Endothelial cell (in vitro differentiated cells): ENCODE data around the gene C9orf78. TPM values are rescaled to one million over a fixed set of nuclear protein-coding genes. Genes with fewer than 3 reads are reported as not detected.

Source experiments
- DNase-seq: peaks from one replicate; pipeline ENCODE4 v3.0.0; 2021; ENCODE audit warnings: low spot score
- H3K27ac Mint-ChIP-seq: one replicate; pipeline ENCODE4 v1.8.0; 2021; ENCODE audit warnings: mixed read lengths, inconsistent platforms; ENCODE audit not compliant: unreplicated experiment
- H3K27me3 Mint-ChIP-seq: one replicate; pipeline ENCODE4 v1.8.0; 2021; ENCODE audit warnings: mild to moderate bottlenecking, moderate library complexity, mixed read lengths, inconsistent platforms; ENCODE audit not compliant: unreplicated experiment
- H3K36me3 Mint-ChIP-seq: one replicate; pipeline ENCODE4 v1.8.0; 2021; ENCODE audit warnings: mild to moderate bottlenecking, low read depth, mixed read lengths, inconsistent platforms; ENCODE audit not compliant: unreplicated experiment
- H3K4me1 Mint-ChIP-seq: one replicate; pipeline ENCODE4 v1.8.0; 2021; ENCODE audit warnings: mild to moderate bottlenecking, mixed read lengths, inconsistent platforms; ENCODE audit not compliant: unreplicated experiment
- H3K4me3 Mint-ChIP-seq: one replicate; pipeline ENCODE4 v1.8.0; 2021; ENCODE audit warnings: mild to moderate bottlenecking, mixed read lengths, inconsistent platforms; ENCODE audit not compliant: unreplicated experiment
- H3K9me3 Mint-ChIP-seq: one replicate; pipeline ENCODE4 v1.8.0; 2021; ENCODE audit warnings: mixed read lengths, inconsistent platforms; ENCODE audit not compliant: unreplicated experiment
- microRNA-seq: library from miRNA; unstranded; fragments of <30 nt; microRNA quantifications from one replicate; pipeline ENCODE4, GENCODE V29; 2020; ENCODE audit not compliant: unreplicated experiment
- total RNA-seq: library from RNA; stranded (reverse); fragmentation: NEBNext Ultra II Directional; extraction: Animal tissue kit (Norgen Biotek cat#: 25700); gene quantifications from one replicate; pipeline ENCODE4 v1.2.1, GENCODE V29; 2021; ENCODE audit not compliant: unreplicated experiment
- TF ChIP-seq, protein P1 (sequence below): fragments of 200-600 bp; sonication (generic); IDR thresholded peaks from one replicate; pipeline ENCODE4 v1.5.0; 2021; ENCODE audit warnings: antibody characterized with exemption; ENCODE audit not compliant: unreplicated experiment

C9orf78 gene
- total RNA-seq, 1 donor from 2014 or later, result 29.1 TPM

DNA sequence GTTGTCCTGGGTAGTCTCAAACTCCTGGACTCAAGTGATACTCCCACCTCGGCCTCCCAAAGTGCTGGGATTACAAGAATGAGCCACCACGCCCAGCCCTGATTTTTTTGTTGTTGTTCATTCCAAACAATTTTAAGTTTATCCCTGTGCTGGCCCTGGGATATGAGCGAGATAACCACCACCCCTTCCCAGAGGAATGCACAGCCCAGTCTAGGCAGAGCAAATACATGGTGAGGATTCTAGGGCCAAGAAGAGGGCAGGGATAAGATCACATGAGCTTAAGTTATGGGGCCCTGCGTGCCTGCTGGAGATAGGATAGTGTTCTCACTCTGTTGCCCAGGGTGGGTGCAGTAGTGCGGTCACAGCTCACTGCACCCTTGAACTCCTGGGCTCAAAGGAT is 53.1 kb downstream of the C9orf78 start:
- DNase-seq, result no peak
- H3K27me3 Mint-ChIP-seq, result peaks cover 9% of the 10 kb centered on the region
- no peak overlapping the region for H3K4me3 Mint-ChIP-seq
- no peaks in the 10 kb centered on the region for H3K36me3 Mint-ChIP-seq
- H3K27ac Mint-ChIP-seq, result no peak overlapping the region
- H3K4me1 Mint-ChIP-seq, result peaks cover 10% of the 10 kb centered on the region
- no peaks in the 10 kb centered on the region for H3K9me3 Mint-ChIP-seq
- TF ChIP-seq, protein P1, sequence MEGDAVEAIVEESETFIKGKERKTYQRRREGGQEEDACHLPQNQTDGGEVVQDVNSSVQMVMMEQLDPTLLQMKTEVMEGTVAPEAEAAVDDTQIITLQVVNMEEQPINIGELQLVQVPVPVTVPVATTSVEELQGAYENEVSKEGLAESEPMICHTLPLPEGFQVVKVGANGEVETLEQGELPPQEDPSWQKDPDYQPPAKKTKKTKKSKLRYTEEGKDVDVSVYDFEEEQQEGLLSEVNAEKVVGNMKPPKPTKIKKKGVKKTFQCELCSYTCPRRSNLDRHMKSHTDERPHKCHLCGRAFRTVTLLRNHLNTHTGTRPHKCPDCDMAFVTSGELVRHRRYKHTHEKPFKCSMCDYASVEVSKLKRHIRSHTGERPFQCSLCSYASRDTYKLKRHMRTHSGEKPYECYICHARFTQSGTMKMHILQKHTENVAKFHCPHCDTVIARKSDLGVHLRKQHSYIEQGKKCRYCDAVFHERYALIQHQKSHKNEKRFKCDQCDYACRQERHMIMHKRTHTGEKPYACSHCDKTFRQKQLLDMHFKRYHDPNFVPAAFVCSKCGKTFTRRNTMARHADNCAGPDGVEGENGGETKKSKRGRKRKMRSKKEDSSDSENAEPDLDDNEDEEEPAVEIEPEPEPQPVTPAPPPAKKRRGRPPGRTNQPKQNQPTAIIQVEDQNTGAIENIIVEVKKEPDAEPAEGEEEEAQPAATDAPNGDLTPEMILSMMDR, result no peak

DNA sequence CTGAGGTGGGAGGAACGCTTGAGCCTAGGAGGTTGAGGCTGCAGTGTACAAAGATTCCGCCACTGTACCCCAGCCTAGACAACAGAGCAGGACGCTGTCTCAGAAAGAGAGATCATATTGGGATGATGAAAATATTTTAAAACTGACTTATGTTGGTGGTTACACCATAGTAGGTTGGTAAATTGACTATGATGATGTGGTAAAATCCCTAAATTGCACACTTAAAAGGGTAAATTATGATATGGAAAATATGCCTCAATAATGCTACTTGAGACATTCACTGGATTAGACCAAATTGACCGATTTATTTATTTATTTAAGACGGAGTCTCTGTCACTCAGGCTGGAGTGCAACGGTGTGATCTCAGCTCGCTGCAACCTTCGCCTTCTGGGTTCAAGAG is 53.9 kb downstream of the C9orf78 start:
- no peak overlapping the region for H3K27ac Mint-ChIP-seq
- peaks cover 6% of the 10 kb centered on the region for H3K27me3 Mint-ChIP-seq
- H3K9me3 Mint-ChIP-seq, result no peaks in the 10 kb centered on the region
- H3K4me3 Mint-ChIP-seq, result no peak overlapping the region
- TF ChIP-seq, protein P1, result no peak
- DNase-seq, result no peak
- H3K36me3 Mint-ChIP-seq, result no peaks in the 10 kb centered on the region
- H3K4me1 Mint-ChIP-seq, result peaks cover 3% of the 10 kb centered on the region

DNA sequence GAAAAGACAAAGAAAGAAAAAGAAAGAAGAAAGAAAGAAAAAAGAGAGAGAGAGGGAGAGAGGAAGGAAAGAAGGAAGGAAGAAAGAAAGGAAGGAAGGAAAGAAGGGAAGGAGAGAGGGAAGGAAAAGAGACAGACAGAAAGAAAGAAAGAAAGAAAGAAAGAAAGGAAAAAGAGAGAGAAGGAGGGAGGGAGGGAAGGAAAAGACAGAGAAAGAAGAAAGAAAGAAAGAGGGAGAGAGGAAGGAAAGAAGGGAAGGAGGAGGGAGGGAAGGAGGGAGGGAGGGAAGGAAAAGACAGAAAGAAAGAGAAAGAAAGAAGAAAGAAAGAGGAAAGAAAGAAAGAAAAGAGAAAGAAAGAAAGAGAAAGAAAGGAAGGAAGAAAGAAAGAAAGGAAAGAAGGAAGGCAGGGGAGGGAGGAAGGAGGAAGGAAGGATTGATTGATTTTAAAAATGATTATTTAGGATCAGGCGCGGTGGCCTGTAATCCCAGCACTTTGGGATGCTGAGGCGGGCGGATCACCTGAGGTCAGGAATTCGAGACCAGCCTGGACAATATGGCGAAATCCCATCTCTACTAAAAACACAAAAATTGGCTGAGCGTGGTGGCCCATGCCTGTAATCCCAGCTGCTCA is 55.4 kb downstream of the C9orf78 start:
- H3K4me1 Mint-ChIP-seq, result peaks cover 3% of the 10 kb centered on the region
- H3K9me3 Mint-ChIP-seq, result no peaks in the 10 kb centered on the region
- no peak overlapping the region for H3K27ac Mint-ChIP-seq
- no peak overlapping the region for H3K4me3 Mint-ChIP-seq
- no peaks in the 10 kb centered on the region for H3K36me3 Mint-ChIP-seq
- H3K27me3 Mint-ChIP-seq, result peaks cover 6% of the 10 kb centered on the region
- TF ChIP-seq, protein P1, result no peak
- no peak for DNase-seq

DNA sequence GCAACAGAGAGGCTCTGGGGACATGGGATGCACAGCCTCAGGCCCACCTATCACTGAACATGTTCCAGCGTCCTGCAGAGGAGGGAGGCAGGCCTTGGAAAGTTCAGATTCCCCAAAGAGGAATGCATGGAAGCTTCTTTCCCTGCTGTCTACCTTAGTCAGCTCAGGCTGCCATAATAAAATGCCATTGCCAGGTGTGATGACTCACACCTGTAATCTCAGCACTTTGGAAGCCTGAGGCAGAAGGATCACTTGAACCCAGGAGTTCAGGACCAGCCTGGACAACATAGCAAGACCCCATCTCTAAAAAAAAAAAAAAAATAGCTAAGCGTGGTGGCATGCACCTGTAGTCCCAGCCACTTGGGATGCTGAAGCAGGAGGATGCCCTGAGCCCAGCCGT is 56.6 kb downstream of the C9orf78 start:
- no peak overlapping the region for H3K4me3 Mint-ChIP-seq
- H3K36me3 Mint-ChIP-seq, result no peaks in the 10 kb centered on the region
- H3K27ac Mint-ChIP-seq, result no peak overlapping the region
- no peak for DNase-seq
- peaks cover 6% of the 10 kb centered on the region for H3K27me3 Mint-ChIP-seq
- no peaks in the 10 kb centered on the region for H3K9me3 Mint-ChIP-seq
- H3K4me1 Mint-ChIP-seq, result peaks cover 3% of the 10 kb centered on the region
- TF ChIP-seq, protein P1, result no peak

DNA sequence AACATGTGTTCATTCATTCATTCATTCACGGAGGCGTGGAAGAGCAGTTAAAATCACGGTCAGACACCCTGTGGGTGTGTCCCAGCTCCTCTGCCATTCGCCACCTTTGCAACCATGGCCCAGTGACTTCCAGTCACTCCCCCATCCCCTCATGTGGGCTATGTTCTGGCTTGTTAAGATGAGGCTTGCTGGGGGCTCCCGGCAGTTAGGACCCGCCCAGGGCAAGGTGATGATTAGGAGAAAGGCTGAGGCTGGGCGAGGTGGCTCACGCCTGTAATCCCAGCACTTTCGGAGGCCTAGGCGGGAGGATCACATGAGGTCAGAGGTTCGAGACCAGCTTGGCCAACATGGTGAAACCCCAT is 57.3 kb downstream of the C9orf78 start:
- no peak overlapping the region for H3K4me3 Mint-ChIP-seq
- no peak overlapping the region for H3K27ac Mint-ChIP-seq

More for the DNA sequence above, 57.3 kb downstream of the C9orf78 start:
- Mint-ChIP-seq H3K36me3 (no peaks in the 10 kb centered on the region), H3K4me1 (peaks cover 3% of the 10 kb centered on the region), H3K27me3 (peaks cover 6% of the 10 kb centered on the region), H3K9me3 (no peaks in the 10 kb centered on the region)
- DNase-seq, result no peak
- TF ChIP-seq, protein P1, result no peak

Small RNA genes lying within 50 kb of the gene (microRNA-seq; reads per million reads assigned to microRNA genes)
- 0.42 reads per million for gene MIR6855

Other genes starting within 250 kb of the C9orf78 start
- not detected for gene C9orf50, start 214.2 kb downstream of the C9orf78 start, total RNA-seq
- 16.7 TPM for gene NTMT1, start 209.1 kb downstream of the C9orf78 start, total RNA-seq
- 26.2 TPM for gene ASB6, start 193.1 kb downstream of the C9orf78 start, total RNA-seq
- gene PRRX2, start 169.6 kb downstream of the C9orf78 start, total RNA-seq, result 0.21 TPM
- gene PTGES, start 82.2 kb downstream of the C9orf78 start, total RNA-seq, result 0.15 TPM
- 22.8 TPM for gene TOR1B, start 32.1 kb downstream of the C9orf78 start, total RNA-seq
- 58.0 TPM for gene TOR1A, start 11.1 kb downstream of the C9orf78 start, total RNA-seq
- gene USP20, start 183 bp upstream of the C9orf78 start, total RNA-seq, result 21.7 TPM
- 119 TPM for gene FNBP1, start 207.9 kb upstream of the C9orf78 start, total RNA-seq
- 63.5 TPM for gene GPR107, start 218.6 kb upstream of the C9orf78 start, total RNA-seq